Measurements from ENCODE around the gene NOTCH1.

NOTCH1 gene

GRCh38 chr9:136544964-136545691 lies 720 bp downstream of the NOTCH1 start:
- no peak for TF ChIP-seq POLR2AphosphoS5 (IDR thresholded peaks at IDR 0.05; ENCODE audit: low read depth, low read length)
- no peak for TF ChIP-seq FOXP2 (optimal IDR thresholded peaks at IDR 0.05; ENCODE audit: borderline replicate concordance, extremely low read depth, extremely low read length, insufficient read depth)
- no peak for TF ChIP-seq SIN3A (IDR thresholded peaks at IDR 0.05; ENCODE audit: borderline replicate concordance, insufficient read depth, low read length)
- TF ChIP-seq REST (IDR thresholded peaks at IDR 0.05; ENCODE audit: insufficient read depth in 1 of 2, low read depth in 2 of 2, low read length in 2 of 2) = no peak
- no peak for TF ChIP-seq TAF1 (IDR thresholded peaks at IDR 0.05; ENCODE audit: borderline replicate concordance, insufficient read depth, low read length)

GRCh38 chr9:136544548-136544963 lies 1.3 kb downstream of the NOTCH1 start:
- TF ChIP-seq POLR2AphosphoS5 (IDR thresholded peaks at IDR 0.05; ENCODE audit: low read depth, low read length) (no peak), TAF1 (IDR thresholded peaks at IDR 0.05; ENCODE audit: borderline replicate concordance, insufficient read depth, low read length) (no peak), FOXP2 (optimal IDR thresholded peaks at IDR 0.05; ENCODE audit: borderline replicate concordance, extremely low read depth, extremely low read length, insufficient read depth) (no peak), REST (IDR thresholded peaks at IDR 0.05; ENCODE audit: insufficient read depth in 1 of 2, low read depth in 2 of 2, low read length in 2 of 2) (no peak), SIN3A (IDR thresholded peaks at IDR 0.05; ENCODE audit: borderline replicate concordance, insufficient read depth, low read length) (no peak)

- TF ChIP-seq POLR2AphosphoS5 (IDR thresholded peaks at IDR 0.05; ENCODE audit: low read depth, low read length) = no peak
- TF ChIP-seq SIN3A (IDR thresholded peaks at IDR 0.05; ENCODE audit: borderline replicate concordance, insufficient read depth, low read length) = no peak
- TF ChIP-seq TAF1 (IDR thresholded peaks at IDR 0.05; ENCODE audit: borderline replicate concordance, insufficient read depth, low read length) = no peak
- no peak for TF ChIP-seq REST (IDR thresholded peaks at IDR 0.05; ENCODE audit: insufficient read depth in 1 of 2, low read depth in 2 of 2, low read length in 2 of 2)
- TF ChIP-seq FOXP2 (optimal IDR thresholded peaks at IDR 0.05; ENCODE audit: borderline replicate concordance, extremely low read depth, extremely low read length, insufficient read depth) = no peak
Observed at GRCh38 chr9:136543830-136544547, 1.9 kb downstream of the NOTCH1 start.

GRCh38 chr9:136543280-136543679 lies 2.6 kb downstream of the NOTCH1 start:
- TF ChIP-seq REST (IDR thresholded peaks at IDR 0.05; ENCODE audit: insufficient read depth in 1 of 2, low read depth in 2 of 2, low read length in 2 of 2) (no peak), SIN3A (IDR thresholded peaks at IDR 0.05; ENCODE audit: borderline replicate concordance, insufficient read depth, low read length) (no peak), TAF1 (IDR thresholded peaks at IDR 0.05; ENCODE audit: borderline replicate concordance, insufficient read depth, low read length) (no peak), FOXP2 (optimal IDR thresholded peaks at IDR 0.05; ENCODE audit: borderline replicate concordance, extremely low read depth, extremely low read length, insufficient read depth) (no peak), POLR2AphosphoS5 (IDR thresholded peaks at IDR 0.05; ENCODE audit: low read depth, low read length) (no peak)
